Hypothalamus (tissue), 51 donors: ENCODE measurements around the gene CD38.
"Not testable (repeated sequence)": the region's sequence is repeated elsewhere in the genome, so short reads cannot be mapped to it uniquely, and the experiment has no call there.

ENCODE experiments used
- DNase-seq, 51 donors: peaks; one replicate each; lab custom pipeline; 2025; lab: John Stamatoyannopoulos, UW

CD38 gene

GRCh38 chr4:15855804-15856475 lies 77.8 kb downstream of the CD38 start:
- DNase-seq = peak in 9 of 51 donors; percentile 1 to 16 (median 3)

- DNase-seq = not testable (repeated sequence)
Measured at GRCh38 chr4:15861198-15861597, 83.1 kb downstream of the CD38 start.

- no peak for DNase-seq
Measured at GRCh38 chr4:15864651-15865566, 86.8 kb downstream of the CD38 start.

GRCh38 chr4:15868111-15868510 lies 90.0 kb downstream of the CD38 start:
- no peak for DNase-seq

- no peak for DNase-seq
Measured at GRCh38 chr4:15868826-15869413, 90.8 kb downstream of the CD38 start.

- no peak for DNase-seq
Measured at GRCh38 chr4:15870079-15870478, 92.0 kb downstream of the CD38 start.

- DNase-seq = no peak
Measured at GRCh38 chr4:15870921-15871664, 93.0 kb downstream of the CD38 start.

- DNase-seq = no peak
Measured at GRCh38 chr4:15873117-15873516, 95.0 kb downstream of the CD38 start.

- no peak for DNase-seq
Measured at GRCh38 chr4:15874671-15875070, 96.5 kb downstream of the CD38 start.

- DNase-seq = no peak
Measured at GRCh38 chr4:15875663-15876460, 97.7 kb downstream of the CD38 start.

- no peak for DNase-seq
Measured at GRCh38 chr4:15878011-15878410, 99.9 kb downstream of the CD38 start.

GRCh38 chr4:15881820-15882219 lies 103.7 kb downstream of the CD38 start:
- no peak for DNase-seq

- peak in 30 of 51 donors; percentile 0 to 52 (median 13) for DNase-seq
Measured at GRCh38 chr4:15882675-15883086, 104.6 kb downstream of the CD38 start.

GRCh38 chr4:15883610-15884243 lies 105.6 kb downstream of the CD38 start:
- no peak for DNase-seq

GRCh38 chr4:15884666-15885065 lies 106.5 kb downstream of the CD38 start:
- DNase-seq = no peak

GRCh38 chr4:15885422-15885821 lies 107.3 kb downstream of the CD38 start:
- no peak for DNase-seq

- no peak for DNase-seq
Measured at GRCh38 chr4:15888515-15888914, 110.4 kb downstream of the CD38 start.

GRCh38 chr4:15890246-15890829 lies 112.2 kb downstream of the CD38 start:
- DNase-seq = no peak

- DNase-seq = no peak
Measured at GRCh38 chr4:15891312-15891711, 113.2 kb downstream of the CD38 start.
